ENCODE data around the gene LTBR.

LTBR gene

GRCh38 chr12:6376870-6377666 lies 6.9 kb upstream of the LTBR start:
- FAIRE-seq = no peak
- no peak for TF ChIP-seq CTCF (IDR thresholded peaks at IDR 0.05; ENCODE audit: insufficient read depth, missing control alignments)
- no peak for DNase-seq (ENCODE audit: insufficient read length, low spot score)

GRCh38 chr12:6377667-6377994 lies 6.3 kb upstream of the LTBR start:
- DNase-seq (ENCODE audit: insufficient read length, low spot score) (no peak), FAIRE-seq (no peak)
- no peak for TF ChIP-seq CTCF (IDR thresholded peaks at IDR 0.05; ENCODE audit: insufficient read depth, missing control alignments)

- no peak for FAIRE-seq
- DNase-seq (ENCODE audit: insufficient read length, low spot score) = no peak
- TF ChIP-seq CTCF (IDR thresholded peaks at IDR 0.05; ENCODE audit: insufficient read depth, missing control alignments) = no peak
These were observed 5.1 kb upstream of the LTBR start for GRCh38 chr12:6378709-6379472.

DNA sequence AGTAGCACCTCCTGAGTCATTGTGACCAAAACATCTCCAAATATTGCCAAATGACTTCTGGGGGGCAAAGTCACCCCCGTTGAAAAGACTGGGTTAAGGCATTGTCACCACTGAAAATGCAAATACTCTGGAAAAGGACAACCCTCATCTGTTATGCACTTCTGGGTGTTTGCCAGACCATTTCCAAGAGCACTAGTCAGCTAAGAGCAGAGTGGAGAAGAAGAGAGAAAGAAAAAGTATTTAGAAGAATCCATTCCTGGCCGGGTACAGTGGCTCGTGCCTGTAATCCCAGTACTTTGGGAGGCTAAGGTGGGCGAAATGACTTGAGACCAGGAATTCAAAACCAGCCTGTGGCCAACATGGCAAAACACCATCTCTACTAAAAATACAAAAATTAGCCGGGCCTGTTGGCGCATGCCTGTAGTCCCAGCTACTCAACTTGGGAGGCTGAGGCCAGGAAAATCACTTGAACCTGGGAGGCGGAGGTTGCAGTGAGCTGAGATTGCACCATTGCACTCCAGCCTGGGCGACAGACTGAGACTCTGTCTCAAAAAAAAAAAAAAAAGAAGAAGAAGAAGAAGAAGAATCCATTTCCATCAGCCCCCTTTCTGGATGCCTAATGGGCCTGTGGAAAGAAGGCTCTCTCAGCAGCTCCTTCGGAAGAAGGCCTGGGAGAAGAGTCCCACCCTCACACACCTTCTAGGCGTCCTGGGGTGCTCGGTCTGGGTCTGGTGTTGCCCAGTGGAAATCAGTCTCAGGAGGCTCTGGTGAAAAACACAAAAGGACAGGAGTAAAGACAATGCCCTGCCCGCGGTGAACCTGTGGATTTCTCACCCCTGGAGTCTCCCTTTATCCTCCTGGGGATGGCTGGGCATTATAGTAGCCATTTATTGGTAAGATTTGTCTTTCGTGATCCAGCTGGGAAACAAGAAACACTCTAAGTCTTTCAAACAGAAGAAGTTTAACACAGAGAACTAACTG lies 3.5 kb upstream of the LTBR start:
- FAIRE-seq (no peak), DNase-seq (ENCODE audit: insufficient read length, low spot score) (no peak)
- TF ChIP-seq CTCF (IDR thresholded peaks at IDR 0.05; ENCODE audit: insufficient read depth, missing control alignments) = no peak

GRCh38 chr12:6382371-6382770 lies 1.6 kb upstream of the LTBR start:
- FAIRE-seq (no peak), DNase-seq (ENCODE audit: insufficient read length, low spot score) (no peak)
- TF ChIP-seq CTCF (IDR thresholded peaks at IDR 0.05; ENCODE audit: insufficient read depth, missing control alignments) = no peak

- FAIRE-seq (no peak), DNase-seq (ENCODE audit: insufficient read length, low spot score) (no peak)
- no peak for TF ChIP-seq CTCF (IDR thresholded peaks at IDR 0.05; ENCODE audit: insufficient read depth, missing control alignments)
These were observed 980 bp upstream of the LTBR start for GRCh38 chr12:6382982-6383381.
